GM18520 (cell line): ENCODE results near the gene GAS7.
"Not testable (repeated sequence)": the region's sequence is repeated elsewhere in the genome, so short reads cannot be mapped to it uniquely, and the experiment has no call there.

ENCODE experiments used
- ATAC-seq: cut with Tn5 transposase; IDR thresholded peaks from one replicate; pipeline ENCODE4 v1.9.1; 2021; ENCODE audit not compliant: unreplicated experiment

The GAS7 gene

DNA sequence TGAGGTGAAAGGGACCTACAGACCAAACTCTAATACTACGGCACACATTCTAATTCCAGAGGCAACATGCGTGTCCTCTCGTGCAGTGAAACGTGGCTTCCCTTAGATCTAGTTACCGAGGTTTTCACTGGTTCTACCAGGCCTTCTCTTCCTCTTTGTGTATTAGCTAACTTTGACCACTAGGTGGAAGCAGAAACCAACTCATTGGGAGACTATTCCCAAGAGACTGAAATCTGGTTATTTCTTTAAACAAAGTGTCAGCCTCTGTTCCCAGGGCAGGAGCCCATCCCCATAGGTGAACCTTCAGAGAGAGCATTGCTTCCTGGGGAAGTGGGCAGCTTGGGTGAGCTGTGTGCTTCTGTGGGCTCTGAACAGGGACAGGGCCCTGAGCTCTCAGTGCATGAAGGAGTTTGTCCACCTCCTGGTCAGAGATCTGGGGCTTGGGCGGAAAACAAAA is 273.6 kb downstream of the GAS7 start:
- no peak for ATAC-seq

DNA sequence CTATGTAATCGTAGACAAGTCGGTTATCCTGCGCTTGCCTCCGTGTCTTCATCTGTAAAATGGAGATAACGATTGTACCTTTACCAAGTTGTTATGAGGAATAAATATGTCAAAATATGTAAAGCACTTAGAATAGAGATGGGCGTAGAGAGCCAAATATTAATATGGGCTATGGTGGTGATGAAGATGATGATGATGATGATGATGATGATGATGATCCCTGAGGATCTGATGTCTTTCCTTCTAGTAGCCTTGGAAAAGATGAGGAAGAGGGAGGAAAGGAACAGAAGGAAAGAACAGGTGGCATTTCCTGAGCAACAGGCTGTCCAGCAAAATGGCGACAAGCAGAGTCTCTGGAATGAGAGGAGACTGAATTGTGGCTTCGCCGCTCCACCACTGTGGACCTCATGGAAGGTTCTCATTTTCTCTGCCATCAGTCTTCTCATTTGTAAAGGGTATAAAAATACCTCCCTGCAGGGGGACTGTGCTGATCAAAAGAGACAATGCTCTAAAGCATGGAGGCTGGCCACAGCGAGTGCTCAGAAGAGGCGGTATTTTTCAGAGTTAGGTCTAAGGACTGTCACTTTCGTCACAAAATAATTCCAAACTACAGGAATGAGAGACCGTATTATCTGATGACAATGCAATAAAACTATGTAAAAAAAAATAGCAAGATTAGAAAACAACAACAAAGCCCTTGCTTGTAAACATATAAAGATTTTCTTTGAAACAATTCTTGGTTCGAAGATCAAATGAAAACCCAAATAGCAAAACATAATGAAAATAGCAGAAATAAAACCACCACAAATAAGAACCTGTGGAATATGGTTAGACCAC is 276.2 kb downstream of the GAS7 start:
- ATAC-seq: no peak

DNA sequence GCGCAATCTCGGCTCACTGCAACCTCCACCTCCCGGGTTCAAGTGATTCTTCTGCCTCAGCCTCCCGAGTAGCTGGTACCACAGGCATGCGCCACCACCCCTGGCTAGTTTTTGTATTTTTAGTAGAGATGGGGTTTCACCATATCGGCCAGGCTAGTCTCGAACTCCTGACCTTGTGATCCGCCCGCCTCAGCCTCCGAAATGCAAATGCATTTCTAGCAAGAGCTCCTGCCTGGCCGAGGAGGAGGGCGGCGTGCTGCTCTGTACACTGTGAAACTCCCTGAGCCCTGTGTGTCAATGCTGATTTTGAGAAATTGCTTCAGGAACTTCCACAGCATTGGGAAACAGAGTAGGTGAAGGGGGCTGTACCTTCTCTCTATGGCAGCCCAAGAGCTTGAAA is 277.2 kb downstream of the GAS7 start:
- not testable (repeated sequence) for ATAC-seq

DNA sequence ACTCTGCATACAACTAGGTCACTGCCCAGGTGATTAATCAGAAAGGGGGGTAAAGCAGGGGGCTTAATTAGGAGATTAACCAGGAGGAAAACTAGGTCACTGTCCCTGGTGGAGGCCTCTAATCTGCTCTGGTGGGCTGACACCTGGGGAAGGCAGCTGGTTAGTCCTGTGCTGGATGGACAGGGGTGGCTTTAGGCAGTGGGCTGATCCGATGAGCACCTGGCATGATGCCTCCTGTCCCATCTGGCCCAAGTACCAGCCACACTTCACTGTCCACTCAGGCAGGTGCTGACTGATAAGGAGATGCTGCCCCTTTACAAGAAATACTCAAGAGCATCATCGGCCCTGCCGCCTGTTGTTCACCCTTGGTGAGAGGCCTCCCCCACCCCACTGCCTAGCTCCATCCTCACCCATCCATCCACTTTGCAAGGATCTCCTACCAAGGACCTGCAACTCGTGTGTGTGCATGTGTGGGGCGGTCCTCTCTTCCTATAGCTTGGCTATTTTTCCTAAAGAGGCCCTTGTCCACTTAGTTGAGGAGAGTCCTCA is 279.5 kb downstream of the GAS7 start:
- ATAC-seq: no peak

DNA sequence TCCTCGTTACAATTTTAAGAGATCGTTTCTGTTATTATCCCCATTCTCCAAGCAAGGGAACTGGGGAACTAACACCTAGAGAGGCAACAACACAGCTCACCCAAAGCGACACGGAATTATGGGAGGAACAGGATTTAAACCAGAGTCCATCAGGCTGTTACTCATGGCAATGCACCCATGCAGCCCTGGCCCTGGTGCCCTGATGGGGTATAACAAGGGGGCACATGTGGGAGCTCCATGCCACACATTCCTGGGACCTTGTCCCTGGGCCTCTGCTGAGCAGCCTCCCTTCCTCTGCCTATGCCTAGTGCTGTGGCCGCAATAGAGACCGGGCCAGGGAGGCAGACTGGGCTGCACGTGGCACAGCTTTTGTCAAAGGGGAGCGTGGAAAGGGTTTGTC is 280.1 kb downstream of the GAS7 start:
- ATAC-seq: no peak

DNA sequence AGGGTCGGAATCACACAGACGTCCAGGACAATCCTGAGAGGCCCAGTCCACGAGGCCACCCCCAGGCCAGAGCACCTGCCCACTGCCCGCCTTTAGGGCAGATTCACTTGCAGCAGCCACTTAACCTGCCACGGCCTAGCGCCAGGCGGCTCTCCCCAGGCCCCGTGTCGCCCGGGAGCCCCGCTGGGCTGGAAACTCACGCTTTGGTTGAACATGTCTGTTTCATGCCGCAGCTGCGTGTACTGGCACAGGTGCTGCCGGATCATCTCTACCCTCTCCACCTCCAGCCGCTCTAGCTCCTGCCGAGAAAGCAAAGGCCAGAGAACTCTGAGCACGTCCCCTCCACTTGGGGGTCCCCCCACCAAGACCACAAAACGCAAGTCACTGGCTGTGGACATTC is 280.6 kb downstream of the GAS7 start:
- no peak for ATAC-seq

DNA sequence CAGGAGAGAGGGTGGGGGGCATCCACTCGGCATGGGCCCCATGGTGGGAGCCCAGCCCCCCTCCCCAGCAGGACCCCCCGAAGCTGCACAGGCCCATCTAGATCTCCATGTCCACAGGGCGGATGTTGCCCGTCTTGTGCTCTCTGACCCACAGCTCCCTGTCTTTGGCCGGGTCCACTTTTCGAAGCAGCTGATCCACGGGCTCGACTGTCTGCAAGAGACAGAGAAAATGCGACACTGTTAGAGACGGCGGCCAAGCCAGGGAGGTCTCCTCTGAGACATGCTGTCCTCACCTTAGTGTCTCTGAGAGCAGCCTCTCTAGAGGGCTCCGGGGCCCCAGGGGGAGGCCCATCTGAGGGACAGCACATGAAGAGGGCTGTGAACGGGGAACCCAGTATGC is 281.3 kb downstream of the GAS7 start:
- ATAC-seq: no peak

DNA sequence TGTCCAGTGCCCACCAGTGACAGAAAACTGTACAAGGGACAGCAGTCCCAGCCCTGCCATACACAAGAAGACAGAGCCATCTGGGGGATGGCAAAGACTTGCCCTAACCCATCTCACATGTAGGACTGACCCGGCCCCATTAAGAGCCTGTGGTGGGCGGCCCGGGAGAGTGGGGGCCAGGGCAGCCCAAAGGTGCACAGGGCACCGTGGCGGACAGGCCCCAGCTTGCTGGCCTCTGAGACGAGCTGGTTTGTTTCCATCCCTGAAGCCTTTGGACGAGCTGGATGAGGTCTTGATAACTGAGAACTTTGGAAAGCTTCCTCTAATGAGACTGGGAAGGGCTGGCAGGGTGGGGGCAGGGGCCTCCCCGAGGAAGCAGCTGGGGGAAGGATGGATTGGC is 282.3 kb downstream of the GAS7 start:
- ATAC-seq: no peak

DNA sequence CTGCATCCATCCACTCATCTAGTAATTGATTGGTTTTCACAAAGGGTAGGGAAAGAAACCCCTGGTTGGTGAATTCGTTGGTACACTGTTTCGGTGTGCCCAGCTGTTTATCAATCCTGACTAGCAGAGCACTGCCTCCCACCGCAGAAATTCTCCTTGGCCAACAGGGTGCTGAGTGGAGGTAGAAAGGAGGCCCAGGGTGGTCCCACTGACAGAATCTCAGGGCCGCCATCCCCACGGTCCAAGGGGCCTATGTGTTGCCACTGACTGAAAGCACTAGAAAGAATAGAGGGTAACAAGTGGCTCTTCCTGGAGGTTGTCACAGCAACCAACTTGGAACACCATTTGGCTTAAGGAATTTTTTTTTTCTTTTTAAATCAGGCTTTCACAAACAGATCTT is 284.9 kb downstream of the GAS7 start:
- no peak for ATAC-seq

DNA sequence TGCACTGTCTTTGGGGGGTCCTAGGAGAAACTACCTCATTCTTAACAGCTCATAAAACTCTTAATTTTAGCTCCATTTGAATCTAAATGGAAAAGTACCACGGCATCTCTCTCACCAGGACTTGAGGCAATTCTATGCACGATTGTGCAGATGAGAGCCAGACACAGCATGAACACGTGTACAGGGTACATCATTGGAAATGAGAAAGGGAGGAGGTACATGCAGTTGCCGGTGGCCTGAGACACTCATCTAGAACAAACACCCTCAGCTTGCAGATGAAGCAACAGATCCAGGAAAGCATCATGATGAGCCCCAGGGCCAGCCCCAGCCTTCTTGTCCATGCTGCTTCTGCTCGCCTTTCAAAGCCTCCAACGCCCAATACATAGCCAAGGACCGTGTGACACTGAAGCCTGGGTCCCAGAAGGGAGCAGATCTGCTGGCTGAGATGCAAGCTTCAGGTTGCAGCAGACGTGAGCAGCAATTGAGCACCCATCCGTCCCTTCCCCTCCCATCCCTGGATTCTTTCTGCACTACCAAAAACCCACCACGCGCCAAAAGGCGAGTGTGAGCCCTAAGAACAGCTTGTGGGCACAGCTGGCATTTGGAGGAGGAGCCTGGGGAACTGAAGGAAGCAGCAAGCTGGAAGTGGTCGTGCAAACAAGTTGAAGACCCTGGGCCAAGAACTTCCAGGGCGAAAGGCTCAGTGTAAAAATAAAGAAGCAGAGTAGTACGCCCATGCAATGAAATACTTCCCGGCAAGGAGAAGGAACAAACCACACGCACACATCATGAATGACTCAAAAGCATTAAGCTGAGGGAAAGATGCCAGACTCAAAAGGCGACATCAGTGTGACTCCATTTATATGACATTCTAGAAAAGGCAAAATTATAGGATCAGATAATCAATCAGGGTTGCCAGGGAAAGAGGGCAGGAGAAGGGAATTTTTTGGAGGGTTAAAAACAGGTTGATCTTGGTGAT is 286.0 kb downstream of the GAS7 start:
- ATAC-seq: no peak

DNA sequence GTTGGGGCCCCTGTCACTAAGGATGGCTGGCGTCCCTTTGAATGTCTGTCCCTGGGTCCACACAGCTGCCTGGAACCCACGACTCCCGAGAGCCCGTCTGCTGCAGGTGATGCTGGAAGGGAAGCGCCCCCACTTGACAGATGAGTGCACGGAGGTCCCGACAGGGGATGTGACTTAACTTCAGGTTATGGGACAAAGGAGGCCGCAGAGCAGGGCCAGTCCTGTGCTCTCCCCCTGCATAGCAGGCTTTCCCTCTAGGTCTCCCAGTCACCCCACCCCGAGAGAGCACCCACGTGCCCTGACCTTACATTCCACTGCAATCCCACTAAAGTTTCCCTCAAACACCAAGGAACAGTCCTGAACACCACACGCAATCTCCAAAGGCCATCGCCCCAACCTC is 287.3 kb downstream of the GAS7 start:
- ATAC-seq: no peak

DNA sequence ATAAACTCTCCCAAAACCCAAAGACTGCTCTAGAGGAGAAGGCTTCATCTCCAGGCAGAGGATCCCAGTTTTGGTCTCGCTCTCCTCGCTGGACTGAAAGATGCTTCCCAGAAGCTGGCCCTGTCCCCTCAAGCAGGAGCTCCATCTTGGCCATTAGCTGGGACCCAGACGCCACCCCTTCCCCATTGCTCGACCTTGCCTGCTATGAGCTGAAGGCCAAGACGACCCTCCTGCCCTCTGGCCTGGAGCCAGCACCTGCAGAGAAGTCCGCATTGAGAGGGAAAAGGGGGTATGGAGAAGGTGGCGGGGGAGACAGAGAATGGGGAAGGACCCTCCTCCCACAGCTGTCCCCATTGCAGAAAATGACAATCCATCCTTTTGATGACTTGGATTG is 289.8 kb downstream of the GAS7 start:
- no peak for ATAC-seq

DNA sequence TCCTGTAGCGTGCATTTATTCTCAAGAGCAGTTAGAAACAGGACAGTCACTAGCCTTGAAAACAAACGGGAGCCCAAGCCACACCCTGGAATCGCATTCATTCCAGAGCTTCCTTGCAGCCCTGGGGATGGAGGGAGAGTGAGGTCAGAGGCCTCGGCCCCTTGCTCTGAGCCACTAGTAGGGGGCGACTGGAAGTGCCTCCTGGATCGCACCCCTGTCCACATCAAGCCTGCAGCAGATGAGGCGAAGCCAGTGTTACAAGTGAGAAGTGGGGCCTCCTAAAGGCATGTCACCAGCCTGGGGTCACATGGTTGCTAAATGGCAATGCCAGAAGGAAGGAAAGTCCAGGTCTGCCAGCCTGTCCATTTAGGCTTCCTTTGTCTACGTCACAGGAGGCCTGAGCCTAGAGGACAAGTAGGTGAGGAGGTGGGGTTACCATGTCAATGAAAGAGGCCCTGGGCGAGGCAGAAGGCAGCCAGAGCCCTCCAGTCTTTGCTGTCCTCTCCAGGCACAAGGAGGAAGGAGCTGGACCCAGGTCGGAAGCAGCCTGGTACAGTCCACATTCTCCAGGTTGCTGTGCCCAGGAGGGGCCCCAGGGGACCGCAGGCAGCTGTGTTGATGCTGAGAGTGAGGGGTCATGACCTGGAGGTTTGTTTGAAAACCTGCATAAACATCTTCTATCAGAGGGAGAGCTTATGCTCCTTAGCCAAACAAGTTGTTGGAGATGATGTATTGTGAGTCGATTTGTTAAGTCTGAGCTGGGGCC is 290.3 kb downstream of the GAS7 start:
- no peak for ATAC-seq

DNA sequence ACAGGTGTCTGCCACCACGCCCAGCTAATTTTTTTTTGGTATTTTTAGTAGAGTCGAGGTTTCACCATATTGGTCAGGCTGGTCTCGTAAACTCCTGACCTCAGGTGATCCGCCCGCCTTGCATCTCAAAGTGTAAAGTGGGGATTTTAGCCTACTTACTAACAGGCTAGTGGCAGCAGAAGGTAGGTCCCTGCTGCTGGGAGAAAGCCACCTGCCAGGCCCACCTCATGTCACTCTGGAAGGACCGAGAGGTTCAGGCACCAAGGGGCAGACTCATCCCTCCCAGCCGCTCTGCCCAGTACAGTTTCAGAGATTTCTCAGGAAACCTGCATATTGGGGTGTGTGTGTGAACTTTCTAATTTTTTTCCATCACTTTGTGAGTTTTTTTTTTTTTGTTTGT is 291.3 kb downstream of the GAS7 start:
- ATAC-seq: no peak

DNA sequence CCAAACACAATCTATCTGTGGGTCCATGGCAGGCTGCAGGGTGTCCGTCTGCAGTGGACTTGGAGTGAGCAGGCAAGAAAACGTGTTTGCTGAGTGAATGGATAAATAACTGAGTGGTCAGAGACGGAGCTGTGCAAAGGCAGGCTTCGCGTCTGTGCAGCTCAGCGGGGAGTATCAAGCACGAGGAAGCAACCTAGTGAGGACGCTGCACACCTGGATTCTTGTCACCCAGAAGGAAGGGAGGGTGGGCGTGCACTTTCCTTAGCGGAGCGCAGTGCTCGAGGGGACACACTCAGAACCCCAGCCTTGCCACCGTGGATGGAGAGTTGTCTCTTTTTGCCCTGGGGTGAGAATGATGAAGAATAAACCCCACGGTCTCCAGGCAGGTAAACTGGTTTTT is 291.8 kb downstream of the GAS7 start:
- no peak for ATAC-seq

DNA sequence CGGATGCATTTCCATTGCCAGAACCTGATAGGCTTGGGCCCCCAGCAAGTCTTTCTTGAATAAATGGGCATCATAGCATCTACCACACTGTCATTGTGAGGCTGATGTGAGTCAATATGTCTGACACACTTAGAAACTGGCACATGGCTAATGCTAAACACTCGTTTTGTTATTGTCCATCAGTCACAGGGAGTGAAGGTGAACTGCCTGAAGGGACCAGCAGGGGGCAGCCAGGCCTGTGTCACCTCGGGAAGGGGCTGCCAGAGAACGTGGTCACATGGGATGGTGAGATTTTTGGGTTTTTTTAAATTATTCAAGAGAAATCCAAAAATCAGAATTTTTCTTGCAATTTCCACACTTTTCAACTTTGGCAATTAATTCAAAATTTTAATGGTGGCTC is 292.5 kb downstream of the GAS7 start:
- no peak for ATAC-seq

DNA sequence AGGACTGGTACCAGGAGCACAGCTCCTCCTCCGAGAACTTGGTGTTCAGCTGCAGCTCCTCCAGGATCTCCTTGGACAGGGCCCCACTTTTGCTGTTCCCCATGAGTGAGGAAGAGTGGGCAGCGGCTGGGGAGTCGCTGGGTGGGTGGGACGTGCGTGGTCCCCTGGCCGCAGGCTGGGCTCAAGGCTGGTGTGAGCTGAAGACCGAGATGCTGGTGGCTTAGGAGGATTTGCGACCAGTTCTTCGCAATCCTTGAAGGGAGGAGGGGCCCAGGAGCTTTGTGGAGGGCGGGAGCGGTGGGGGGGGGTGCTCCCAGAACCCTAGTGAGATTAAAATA is 293.4 kb downstream of the GAS7 start, which contains the start of gene RCVRN:
TSS of gene RCVRN (minus strand) at position 194 of the 338 bp plus-strand sequence. CDS start at position 103, 91 bp downstream.
- no peak for ATAC-seq

DNA sequence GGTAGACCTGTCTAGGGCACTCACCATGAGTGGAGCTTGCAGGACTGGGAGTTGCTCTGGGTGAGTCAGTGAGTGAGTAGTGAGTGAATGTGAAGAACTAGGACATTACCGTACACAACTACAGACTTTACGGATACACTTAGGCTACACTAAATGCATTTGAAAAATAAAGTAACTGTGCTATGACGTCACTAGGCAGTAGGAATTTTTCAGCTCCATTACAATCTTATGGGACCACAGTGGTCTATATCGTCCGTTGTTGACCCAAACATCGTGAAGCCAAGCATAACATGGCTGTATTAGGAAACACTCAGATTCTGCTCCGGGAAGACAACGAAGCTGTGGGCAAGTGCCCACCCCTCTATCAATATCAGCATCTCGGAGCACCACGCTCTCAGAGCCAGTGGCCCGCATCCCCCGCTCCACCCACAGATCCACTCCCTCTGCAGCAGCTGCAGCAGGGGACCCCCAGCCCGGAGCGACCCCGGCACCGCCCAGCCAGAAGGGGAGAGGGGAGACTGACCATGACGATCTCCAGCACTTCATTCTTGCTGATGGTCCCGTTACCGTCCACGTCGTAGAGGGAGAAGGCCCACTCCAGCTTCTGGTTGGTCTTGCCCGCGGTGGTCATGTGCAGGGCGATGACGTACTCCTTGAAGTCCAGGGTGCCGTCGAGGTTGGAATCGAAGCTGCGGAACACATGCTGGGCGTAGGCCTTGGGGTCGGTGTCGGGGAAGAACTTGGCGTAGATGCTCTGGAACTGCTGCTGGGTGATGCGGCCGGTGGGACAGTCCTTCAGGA is 293.9 kb downstream of the GAS7 start:
- ATAC-seq: no peak

DNA sequence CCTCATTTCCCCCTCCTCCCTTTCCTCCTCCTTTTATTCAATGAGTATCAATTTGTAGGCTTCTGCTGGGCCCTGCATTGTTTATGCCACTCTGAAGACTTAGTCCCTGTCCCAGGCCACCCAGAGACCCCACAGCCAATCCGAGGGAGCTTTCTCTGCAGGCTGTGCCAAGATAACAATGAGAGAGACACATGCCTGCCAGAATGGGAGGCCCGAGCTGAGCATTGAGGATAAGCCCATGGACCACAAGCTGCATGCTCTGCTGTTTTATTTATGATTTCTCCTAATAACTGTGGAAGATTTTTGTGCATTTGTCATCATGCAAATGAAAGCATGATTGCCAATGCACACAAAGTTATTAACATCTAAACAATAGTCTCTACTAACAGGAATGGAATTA is 296.3 kb downstream of the GAS7 start:
- ATAC-seq: no peak

DNA sequence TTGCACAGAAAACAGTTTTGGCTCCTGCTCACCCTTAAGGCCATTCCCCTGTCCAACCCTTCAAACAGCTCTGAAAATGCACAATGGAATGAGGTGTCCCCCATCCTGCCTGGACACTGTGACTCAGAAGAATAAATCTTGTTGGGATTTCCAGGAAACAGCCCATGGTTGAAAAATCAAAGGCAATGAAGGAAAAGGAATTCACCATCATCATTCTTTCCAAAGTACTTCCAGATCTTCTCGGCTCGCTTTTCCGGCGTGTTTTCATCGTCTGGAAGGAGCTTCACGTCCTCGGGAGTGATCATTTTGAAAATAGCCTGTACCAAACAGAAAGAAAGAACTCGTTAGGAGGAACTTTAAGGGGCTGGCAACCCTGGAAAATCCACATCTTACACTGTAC is 297.6 kb downstream of the GAS7 start:
- ATAC-seq: no peak
